CD14-positive monocyte (primary cell): Measurements from ENCODE around the gene CCL27. TPM values are rescaled to one million over a fixed set of nuclear protein-coding genes. Genes with fewer than 3 reads are reported as not detected.

Source experiments
- DNase-seq, 3 donors: peaks; one replicate each; pipeline ENCODE4 v3.0.0-alpha.2; 2011 to 2022
- H2AFZ ChIP-seq: 2 replicates; pipeline ENCODE4 v1.6.0; 2012; ENCODE audit warnings: mild to moderate bottlenecking, low read depth, low read length, inconsistent platforms; ENCODE audit not compliant: insufficient read depth, poor library complexity, severe bottlenecking
- H3K27ac ChIP-seq, 2 donors: 1 replicate in 1 of 2; 2 replicates in 1 of 2; pipeline ENCODE4 v1.5.1; 2012 to 2013; ENCODE audit warnings: low read length in 2 of 2, control low read depth in 1 of 2, inconsistent platforms in 1 of 2, low read depth in 1 of 2, mild to moderate bottlenecking in 1 of 2
- H3K27me3 ChIP-seq, 2 donors: one replicate each; pipeline versions ENCODE4 v1.6.0 to v1.6.1; 2011 to 2013; ENCODE audit warnings: low read length in 2 of 2; ENCODE audit not compliant: control insufficient read depth in 2 of 2, insufficient read depth in 2 of 2
- H3K36me3 ChIP-seq, 2 donors: replicated peaks in 1 of 2; 1 replicate in 1 of 2; 2 replicates in 1 of 2; pipeline versions ENCODE4 v1.5.1 to v1.6.1; 2012 to 2013; ENCODE audit warnings: low read length in 2 of 2, control low read depth in 1 of 2, inconsistent platforms in 1 of 2, mild to moderate bottlenecking in 1 of 2; ENCODE audit not compliant: insufficient read depth in 2 of 2, control insufficient read depth in 1 of 2
- H3K4me1 ChIP-seq, 2 donors: 1 replicate in 1 of 2; 2 replicates in 1 of 2; pipeline versions ENCODE4 v1.5.1 to v1.6.1; 2012 to 2013; ENCODE audit warnings: low read length in 2 of 2, control low read depth in 1 of 2, inconsistent platforms in 1 of 2, mild to moderate bottlenecking in 1 of 2, moderate library complexity in 1 of 2; ENCODE audit not compliant: insufficient read depth in 2 of 2, control insufficient read depth in 1 of 2
- H3K4me2 ChIP-seq: replicated peaks from 2 replicates; pipeline ENCODE3; 2012; ENCODE audit warnings: low read length, moderate library complexity, mild to moderate bottlenecking; ENCODE audit not compliant: poor library complexity, severe bottlenecking; ENCODE audit errors: extremely low read depth
- H3K4me3 ChIP-seq, 3 experiments: fragments of 200-600 bp in 1 of 3; sonication (generic) in 1 of 3; replicated peaks in 1 of 3; 1 replicate in 2 of 3; 2 replicates in 1 of 3; pipeline ENCODE4 v1.5.1; 2011 to 2013; ENCODE audit warnings: low read length in 3 of 3, mild to moderate bottlenecking in 3 of 3, control low read depth in 2 of 3, low read depth in 2 of 3, inconsistent platforms in 1 of 3, moderate library complexity in 1 of 3
- H3K79me2 ChIP-seq: 2 replicates; pipeline ENCODE4 v1.6.0; 2012; ENCODE audit warnings: mild to moderate bottlenecking, control low read depth, inconsistent platforms, low read length, moderate library complexity; ENCODE audit not compliant: insufficient read depth
- H3K9ac ChIP-seq: 2 replicates; pipeline ENCODE4 v1.6.0; 2017; ENCODE audit warnings: low read length, mild to moderate bottlenecking; ENCODE audit not compliant: insufficient read depth, poor library complexity, severe bottlenecking
- H3K9me3 ChIP-seq, 2 donors: replicated peaks in 1 of 2; 1 replicate in 1 of 2; 2 replicates in 1 of 2; pipeline versions ENCODE4 v1.5.1 to v1.6.1; 2012 to 2013; ENCODE audit warnings: low read length in 2 of 2, control low read depth in 1 of 2; ENCODE audit not compliant: control insufficient read depth in 1 of 2, insufficient read depth in 1 of 2
- H4K20me1 ChIP-seq: 2 replicates; pipeline ENCODE4 v1.6.0; 2012; ENCODE audit warnings: mild to moderate bottlenecking, low read length, control low read depth, moderate library complexity; ENCODE audit not compliant: insufficient read depth
- H3K27ac Mint-ChIP-seq, 7 donors: one replicate each; pipeline ENCODE4 v1.8.0; 2020; ENCODE audit warnings: mild to moderate bottlenecking in 7 of 7, mixed read lengths in 7 of 7, moderate library complexity in 6 of 7, inconsistent platforms in 2 of 7
- H3K27me3 Mint-ChIP-seq, 3 donors: one replicate each; pipeline ENCODE4 v1.8.0; 2021 to 2022; ENCODE audit warnings: low read depth in 3 of 3, mild to moderate bottlenecking in 3 of 3, mixed read lengths in 3 of 3, moderate library complexity in 3 of 3, inconsistent platforms in 1 of 3
- H3K36me3 Mint-ChIP-seq, 2 donors: one replicate each; pipeline ENCODE4 v1.8.0; 2020; ENCODE audit warnings: mixed read lengths in 2 of 2, inconsistent platforms in 1 of 2, mild to moderate bottlenecking in 1 of 2
- H3K4me1 Mint-ChIP-seq: one replicate; pipeline ENCODE4 v1.8.0; 2020; ENCODE audit warnings: mild to moderate bottlenecking, mixed read lengths
- H3K4me3 Mint-ChIP-seq, 2 donors: one replicate each; pipeline ENCODE4 v1.8.0; 2020; ENCODE audit warnings: mild to moderate bottlenecking in 2 of 2, mixed read lengths in 2 of 2, moderate library complexity in 1 of 2
- H3K9me3 Mint-ChIP-seq, 7 donors: one replicate each; pipeline ENCODE4 v1.8.0; 2020 to 2022; ENCODE audit warnings: mixed read lengths in 7 of 7, mild to moderate bottlenecking in 6 of 7, moderate library complexity in 6 of 7, inconsistent platforms in 2 of 7
- WGBS: methylation state at CpG from one replicate; pipeline ENCODE4 v1.1.5; 2013; ENCODE audit warnings: missing lambda C conversion rate; ENCODE audit not compliant: insufficient coverage; 5-methylcytosine and 5-hydroxymethylcytosine counted together
- intact Hi-C, 2 donors: fragments of 100-400 bp; cut with micrococcal nuclease; formaldehyde crosslinking; loops; one replicate each; pipeline versions ENCODE4 v1.15.0 to v1.15.1; 2023
- polyA plus RNA-seq, 3 donors: library from polyadenylated mRNA; depleted of rRNA in 1 of 3; unstranded in 2 of 3; stranded (reverse) in 1 of 3; fragments of 300-500 nt in 2 of 3; fragments of >200 nt in 1 of 3; fragmentation: Illumina TruSeq in 2 of 3; gene quantifications; 1 replicate in 2 of 3; 2 replicates in 1 of 3; pipeline ENCODE4 v1.2.3, GENCODE V29; 2012 to 2021
- TF ChIP-seq, protein P1 (sequence below): fragments of 200-600 bp; IDR thresholded peaks from one replicate; pipeline ENCODE4 v1.8.0; 2022; ENCODE audit warnings: antibody characterized with exemption, mild to moderate bottlenecking

Gene CCL27
- polyA plus RNA-seq, 3 donors, result not detected

DNA sequence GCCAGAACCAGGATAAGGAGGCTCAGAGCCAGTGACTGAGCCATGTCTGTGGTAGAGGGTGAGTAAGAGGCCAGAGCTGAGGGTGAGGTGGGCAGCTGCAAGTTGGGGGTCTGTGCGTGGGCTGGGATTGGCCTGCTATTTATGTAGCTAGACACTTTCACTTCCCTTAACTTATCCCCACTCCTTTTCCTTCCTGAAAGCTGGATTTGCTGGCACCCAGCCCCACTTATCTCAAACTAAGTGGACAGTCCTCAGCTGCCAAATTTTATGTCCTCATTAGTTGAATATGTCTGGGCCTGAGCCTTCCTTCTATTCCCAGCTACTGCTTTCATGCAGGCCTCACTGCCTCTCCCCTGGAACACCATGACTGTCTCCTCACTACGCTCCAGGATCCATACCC lies 47.6 kb upstream of the CCL27 start, which contains the start of gene CCL21:
Gene CCL21, minus strand, starts transcription at position 114 of the 400 bp plus-strand sequence. Its CDS starts 70 bp downstream, at position 44.
- WGBS, result no CpG with 5 or more reads among the region's 2 CpGs
- H3K27ac ChIP-seq, result no peak within 1 kb of the TSS

DNA sequence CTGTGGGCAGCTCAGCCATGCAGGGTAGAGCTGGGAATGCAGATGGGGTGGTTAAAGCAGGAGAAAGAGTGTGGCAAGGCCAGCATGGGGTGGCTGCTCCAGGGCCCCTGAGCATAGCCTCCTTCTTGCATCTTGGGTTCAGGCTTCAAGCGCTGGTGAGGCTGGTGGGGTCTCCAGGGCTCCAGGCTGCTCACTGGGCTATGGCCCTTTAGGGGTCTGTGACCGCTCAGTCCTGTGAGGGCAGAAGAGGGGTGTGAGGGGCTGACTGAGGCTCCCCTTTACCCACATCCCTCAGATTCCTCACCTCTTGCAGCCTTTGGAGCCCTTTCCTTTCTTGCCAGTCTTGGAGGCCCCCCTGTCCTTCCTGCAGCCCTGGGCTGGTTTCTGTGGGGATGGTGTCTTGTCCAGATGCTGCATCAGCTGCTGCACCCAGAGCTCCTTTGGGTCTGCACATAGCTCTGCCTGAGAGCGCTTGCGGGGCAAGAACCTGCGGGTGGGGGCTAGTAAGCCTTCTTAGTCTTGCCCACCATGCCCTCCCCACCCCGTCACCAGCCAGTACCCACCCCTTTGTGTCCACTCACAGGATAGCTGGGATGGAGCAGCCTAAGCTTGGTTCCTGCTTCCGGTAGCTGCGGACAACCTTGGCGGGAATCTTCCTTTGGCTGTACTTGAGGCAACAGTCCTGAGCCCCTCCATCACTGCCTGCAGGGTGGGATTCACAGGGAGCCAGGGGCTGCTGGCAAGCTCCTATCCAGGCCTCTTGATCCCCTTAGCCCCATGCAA lies 46.9 kb upstream of the CCL27 start:
- Histone ChIP-seq H4K20me1 (no peaks in the 10 kb centered on the region), H3K36me3 (no peaks in the 10 kb centered on the region), H3K4me3 (no peak overlapping the region), H3K27me3 (peaks cover 2 to 6% of the 10 kb centered on the region in 2 donors), H3K4me2 (no peak overlapping the region), H3K79me2 (no peaks in the 10 kb centered on the region), H3K4me1 (peaks cover 0 to 4% of the 10 kb centered on the region in 2 donors), H3K9me3 (no peaks in the 10 kb centered on the region), H2AFZ (no peak overlapping the region), H3K27ac (no peak overlapping the region), H3K9ac (no peak overlapping the region)
- 94% methylated on average over 7 of the region's 9 CpGs for WGBS
- no peak overlapping the region for H3K4me3 Mint-ChIP-seq
- intact Hi-C loops, result no loop called here
- peaks cover 4% of the 10 kb centered on the region for H3K4me1 Mint-ChIP-seq
- no peaks in the 10 kb centered on the region for H3K9me3 Mint-ChIP-seq
- H3K27me3 Mint-ChIP-seq, result peaks cover 10 to 21% (median 19%) of the 10 kb centered on the region in 3 donors
- no peak overlapping the region for H3K27ac Mint-ChIP-seq
- DNase-seq, result no peak
- TF ChIP-seq, protein P1, sequence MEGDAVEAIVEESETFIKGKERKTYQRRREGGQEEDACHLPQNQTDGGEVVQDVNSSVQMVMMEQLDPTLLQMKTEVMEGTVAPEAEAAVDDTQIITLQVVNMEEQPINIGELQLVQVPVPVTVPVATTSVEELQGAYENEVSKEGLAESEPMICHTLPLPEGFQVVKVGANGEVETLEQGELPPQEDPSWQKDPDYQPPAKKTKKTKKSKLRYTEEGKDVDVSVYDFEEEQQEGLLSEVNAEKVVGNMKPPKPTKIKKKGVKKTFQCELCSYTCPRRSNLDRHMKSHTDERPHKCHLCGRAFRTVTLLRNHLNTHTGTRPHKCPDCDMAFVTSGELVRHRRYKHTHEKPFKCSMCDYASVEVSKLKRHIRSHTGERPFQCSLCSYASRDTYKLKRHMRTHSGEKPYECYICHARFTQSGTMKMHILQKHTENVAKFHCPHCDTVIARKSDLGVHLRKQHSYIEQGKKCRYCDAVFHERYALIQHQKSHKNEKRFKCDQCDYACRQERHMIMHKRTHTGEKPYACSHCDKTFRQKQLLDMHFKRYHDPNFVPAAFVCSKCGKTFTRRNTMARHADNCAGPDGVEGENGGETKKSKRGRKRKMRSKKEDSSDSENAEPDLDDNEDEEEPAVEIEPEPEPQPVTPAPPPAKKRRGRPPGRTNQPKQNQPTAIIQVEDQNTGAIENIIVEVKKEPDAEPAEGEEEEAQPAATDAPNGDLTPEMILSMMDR, result no peak
- H3K36me3 Mint-ChIP-seq, result no peaks in the 10 kb centered on the region

More for the DNA sequence above, 47.6 kb upstream of the CCL27 start, which contains the start of gene CCL21:
- peak within 1 kb of the TSS in 1 of 7 donors; percentile 21 for H3K27ac Mint-ChIP-seq
- Histone ChIP-seq H2AFZ (no peak within 1 kb of the TSS), H3K4me3 (no peak within 1 kb of the TSS), H3K27me3 (peaks cover 2 to 6% of the 10 kb centered on the region in 2 donors), H3K36me3 (no peaks in the 10 kb centered on the region), H4K20me1 (no peaks in the 10 kb centered on the region), H3K4me1 (peaks cover 0 to 4% of the 10 kb centered on the region in 2 donors), H3K9ac (no peak within 1 kb of the TSS), H3K9me3 (no peaks in the 10 kb centered on the region), H3K79me2 (no peaks in the 10 kb centered on the region), H3K4me2 (no peak within 1 kb of the TSS)
- H3K9me3 Mint-ChIP-seq, result no peaks in the 10 kb centered on the region
- intact Hi-C loops, result no loop called here
- TF ChIP-seq, protein P1, result no peak
- no peak within 1 kb of the TSS for H3K4me3 Mint-ChIP-seq
- no peaks in the 10 kb centered on the region for H3K36me3 Mint-ChIP-seq
- peaks cover 14 to 22% (median 21%) of the 10 kb centered on the region in 3 donors for H3K27me3 Mint-ChIP-seq
- DNase-seq, result no peak
- H3K4me1 Mint-ChIP-seq, result peaks cover 4% of the 10 kb centered on the region
